SK-N-SH (cell line): ENCODE measurements around the gene TRIM28. TPM values are rescaled to one million over a fixed set of nuclear protein-coding genes. Genes with fewer than 3 reads are reported as not detected.

Experiments used
- CTCF ChIA-PET: fragments of 300-600, 350-600 bp; formaldehyde crosslinking; extraction: SDS; loops from one replicate; lab custom pipeline; 2021; lab: Yijun Ruan, JAX
- POLR2A ChIA-PET: fragments of 350-600 bp; sonication (Branson Sonifier 250); formaldehyde crosslinking; extraction: SDS; loops from one replicate; lab custom pipeline; 2020; ENCODE audit warnings: antibody characterized with exemption, inconsistent platforms; lab: Yijun Ruan, JAX
- DNase-seq: peaks from one replicate; pipeline ENCODE4 v3.0.0; 2012
- H2AFZ ChIP-seq: fragments of 200-600 bp; sonication (generic); 2 replicates; pipeline ENCODE4 v1.8.1; 2016; ENCODE audit warnings: antibody characterized with exemption, mild to moderate bottlenecking, low read depth
- H3F3A ChIP-seq: fragments of 200-600 bp; sonication (generic); replicated peaks from 2 replicates; pipeline ENCODE3; 2016; ENCODE audit warnings: antibody characterized with exemption, mild to moderate bottlenecking; ENCODE audit not compliant: insufficient read depth
- H3K27ac ChIP-seq, 2 experiments: fragments of 200-500 bp in 1 of 2; fragments of 200-600 bp in 1 of 2; sonication (Bioruptor generic) in 1 of 2; sonication (generic), shearing (Covaris generic) in 1 of 2; 2 replicates each; pipeline versions ENCODE4 v1.5.1 to v1.6.1; 2014 to 2016; ENCODE audit warnings: low read depth in 2 of 2, inconsistent platforms in 1 of 2, low read length in 1 of 2, mild to moderate bottlenecking in 1 of 2, mixed read lengths in 1 of 2
- H3K27me3 ChIP-seq: fragments of 200-600 bp; sonication (generic), shearing (Covaris generic); 2 replicates; pipeline ENCODE4 v1.6.1; 2016; ENCODE audit warnings: mixed run types; ENCODE audit not compliant: insufficient read depth
- H3K36me3 ChIP-seq, 2 experiments: fragments of 200-500 bp in 1 of 2; fragments of 200-600 bp in 1 of 2; sonication (Bioruptor generic) in 1 of 2; sonication (generic) in 1 of 2; replicated peaks in 1 of 2; 2 replicates each; pipeline versions ENCODE3 to v1.5.1; 2014 to 2016; ENCODE audit warnings: low read length in 1 of 2, mild to moderate bottlenecking in 1 of 2; ENCODE audit not compliant: insufficient read depth in 2 of 2, control insufficient read depth in 1 of 2
- H3K4me1 ChIP-seq, 2 experiments: fragments of 200-500 bp in 1 of 2; fragments of 200-600 bp in 1 of 2; sonication (Bioruptor generic) in 1 of 2; sonication (generic), shearing (Covaris generic) in 1 of 2; 2 replicates each; pipeline versions ENCODE4 v1.5.1 to v1.6.1; 2014 to 2016; ENCODE audit warnings: low read depth in 1 of 2, low read length in 1 of 2, mixed run types in 1 of 2; ENCODE audit not compliant: insufficient read depth in 2 of 2, control insufficient read depth in 1 of 2
- H3K4me2 ChIP-seq: fragments of 200-600 bp; sonication (generic), shearing (Covaris generic); 2 replicates; pipeline ENCODE4 v1.6.1; 2017; ENCODE audit warnings: mixed run types
- H3K4me3 ChIP-seq, 2 experiments: fragments of 200-500 bp in 1 of 2; fragments of 200-600 bp in 1 of 2; sonication (Bioruptor generic) in 1 of 2; sonication (generic), shearing (Covaris generic) in 1 of 2; 2 replicates each; pipeline versions ENCODE4 v1.5.1 to v1.8.1; 2014 to 2016; ENCODE audit warnings: low read depth in 2 of 2, inconsistent platforms in 1 of 2, low read length in 1 of 2, mild to moderate bottlenecking in 1 of 2, mixed read lengths in 1 of 2, moderate library complexity in 1 of 2
- H3K79me2 ChIP-seq: fragments of 200-600 bp; sonication (generic); 2 replicates; pipeline ENCODE4 v1.8.1; 2017; ENCODE audit warnings: mild to moderate bottlenecking; ENCODE audit not compliant: insufficient read depth
- H3K9ac ChIP-seq: fragments of 200-600 bp; sonication (generic); 2 replicates; pipeline ENCODE4 v1.6.1; 2017; ENCODE audit warnings: mixed run types
- H3K9me2 ChIP-seq: fragments of 200-600 bp; sonication (generic); 2 replicates; pipeline ENCODE4 v1.6.1; 2017; ENCODE audit warnings: mixed run types
- H3K9me3 ChIP-seq: fragments of 200-600 bp; sonication (generic); 2 replicates; pipeline ENCODE4 v1.6.1; 2017; ENCODE audit warnings: mixed run types, mild to moderate bottlenecking, moderate library complexity
- H4K20me1 ChIP-seq: fragments of 200-600 bp; sonication (generic); 2 replicates; pipeline ENCODE4 v1.6.1; 2017; ENCODE audit warnings: mild to moderate bottlenecking, mixed run types; ENCODE audit not compliant: insufficient read depth
- CHD2 ChIP-seq: fragments of 150-350 bp; IDR thresholded peaks from 2 replicates; pipeline ENCODE4 v1.6.1; 2018; ENCODE audit warnings: low read length; ENCODE audit not compliant: partially characterized antibody
- ELF1 ChIP-seq: IDR thresholded peaks from 2 replicates; pipeline ENCODE4 v1.4.0; 2012
- EP300 ChIP-seq, 2 experiments: IDR thresholded peaks; 2 replicates each; pipeline versions ENCODE4 v1.4.0 to v1.6.1; 2012; ENCODE audit warnings: borderline replicate concordance in 1 of 2, low read depth in 1 of 2, low read length in 1 of 2
- FOSL2 ChIP-seq: IDR thresholded peaks from 2 replicates; pipeline ENCODE4 v1.4.0; 2012; ENCODE audit warnings: low read depth, mild to moderate bottlenecking, moderate library complexity, borderline replicate concordance
- FOXM1 ChIP-seq: IDR thresholded peaks from 2 replicates; pipeline ENCODE4 v1.4.0; 2012; ENCODE audit warnings: low read depth, mild to moderate bottlenecking
- NFIC ChIP-seq: IDR thresholded peaks from 2 replicates; pipeline ENCODE4 v1.4.0; 2012; ENCODE audit warnings: borderline replicate concordance
- RCOR1 ChIP-seq: fragments of 150-350 bp; IDR thresholded peaks from 2 replicates; pipeline ENCODE4 v1.6.1; 2017; ENCODE audit warnings: antibody characterized with exemption, low read length
- REST ChIP-seq: IDR thresholded peaks from 2 replicates; pipeline ENCODE4 v1.6.1; 2012; ENCODE audit warnings: mild to moderate bottlenecking, low read depth, low read length, moderate library complexity
- RXRA ChIP-seq: IDR thresholded peaks from 2 replicates; pipeline ENCODE4 v1.4.0; 2012; ENCODE audit warnings: low read depth, mild to moderate bottlenecking, borderline replicate concordance
- TEAD4 ChIP-seq: IDR thresholded peaks from 2 replicates; pipeline ENCODE4 v1.4.0; 2012; ENCODE audit warnings: mild to moderate bottlenecking, borderline replicate concordance; ENCODE audit not compliant: insufficient read depth
- USF1 ChIP-seq: IDR thresholded peaks from 2 replicates; pipeline ENCODE4 v1.4.0; 2012; ENCODE audit warnings: low read depth, borderline replicate concordance
- WGBS: methylation state at CpG from one replicate; pipeline ENCODE4 v1.1.6; 2017; ENCODE audit warnings: low lambda C conversion rate; 5-methylcytosine and 5-hydroxymethylcytosine counted together
- polyA plus RNA-seq, 3 experiments: library from polyadenylated mRNA; depleted of rRNA; stranded (reverse); fragments of >200 nt; gene quantifications; 2 replicates each; pipeline ENCODE4 v1.2.3, GENCODE V29; 2012
- TF ChIP-seq, protein P1 (sequence below): fragments of 200-600 bp; sonication (generic); IDR thresholded peaks from 2 replicates; pipeline ENCODE4 v1.6.1; 2017; ENCODE audit warnings: antibody characterized with exemption, mild to moderate bottlenecking, moderate library complexity
- TF ChIP-seq, protein P2 (sequence below): IDR thresholded peaks from 2 replicates; pipeline ENCODE4; 2012
- TF ChIP-seq, protein P3 (sequence below): fragments of 150-350 bp; IDR thresholded peaks from 2 replicates; pipeline ENCODE4 v1.6.1; 2017; ENCODE audit warnings: antibody characterized with exemption, low read length, low read depth, borderline replicate concordance

The TRIM28 gene
- polyA plus RNA-seq, 1 of the 3 experiments (the other 2 are of a cell fraction), result 594 TPM

DNA sequence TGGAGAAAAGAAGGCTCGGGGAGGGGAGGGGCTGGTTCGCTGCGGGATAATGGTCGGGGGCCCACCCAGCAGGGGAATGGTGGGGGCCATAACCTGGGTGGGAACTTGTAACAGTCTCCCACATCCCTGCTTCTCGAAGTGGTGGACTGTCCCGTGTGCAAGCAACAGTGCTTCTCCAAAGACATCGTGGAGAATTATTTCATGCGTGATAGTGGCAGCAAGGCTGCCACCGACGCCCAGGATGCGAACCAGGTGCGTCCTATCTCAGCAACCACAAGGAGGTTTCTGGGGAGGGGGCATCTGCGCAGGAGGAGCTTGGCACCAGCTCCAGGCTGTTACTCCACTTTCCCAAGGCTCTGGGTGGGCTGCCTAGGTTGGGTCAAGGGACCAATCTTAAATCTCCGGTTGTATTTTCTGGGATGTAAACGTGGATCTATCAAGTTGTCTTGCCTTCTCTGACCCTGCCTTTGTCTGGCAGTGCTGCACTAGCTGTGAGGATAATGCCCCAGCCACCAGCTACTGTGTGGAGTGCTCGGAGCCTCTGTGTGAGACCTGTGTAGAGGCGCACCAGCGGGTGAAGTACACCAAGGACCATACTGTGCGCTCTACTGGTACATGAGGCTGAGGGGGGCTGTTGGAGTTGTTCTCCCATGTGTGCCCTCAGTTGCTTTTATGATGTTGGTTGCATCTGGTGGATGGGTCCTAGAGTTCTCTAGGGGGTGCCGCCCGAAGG lies 1.6 kb downstream of the TRIM28 start:
- H3K27ac ChIP-seq, result peak overlapping the region; percentile 57 to 97; a peak in 2 of 4 replicates
- CTCF ChIA-PET, result interaction anchor here (1.0 to 2.3 kb wide), 5 partner anchors 9 to 32 kb away, joined by 4 to 10 read pairs (median 5); partner anchors contain the start of genes CHMP2A and ZBTB45
- peaks cover 35 to 49% of the 10 kb centered on the region in 2 experiments for H3K36me3 ChIP-seq
- TF ChIP-seq USF1, result no peak
- TF ChIP-seq, protein P1, sequence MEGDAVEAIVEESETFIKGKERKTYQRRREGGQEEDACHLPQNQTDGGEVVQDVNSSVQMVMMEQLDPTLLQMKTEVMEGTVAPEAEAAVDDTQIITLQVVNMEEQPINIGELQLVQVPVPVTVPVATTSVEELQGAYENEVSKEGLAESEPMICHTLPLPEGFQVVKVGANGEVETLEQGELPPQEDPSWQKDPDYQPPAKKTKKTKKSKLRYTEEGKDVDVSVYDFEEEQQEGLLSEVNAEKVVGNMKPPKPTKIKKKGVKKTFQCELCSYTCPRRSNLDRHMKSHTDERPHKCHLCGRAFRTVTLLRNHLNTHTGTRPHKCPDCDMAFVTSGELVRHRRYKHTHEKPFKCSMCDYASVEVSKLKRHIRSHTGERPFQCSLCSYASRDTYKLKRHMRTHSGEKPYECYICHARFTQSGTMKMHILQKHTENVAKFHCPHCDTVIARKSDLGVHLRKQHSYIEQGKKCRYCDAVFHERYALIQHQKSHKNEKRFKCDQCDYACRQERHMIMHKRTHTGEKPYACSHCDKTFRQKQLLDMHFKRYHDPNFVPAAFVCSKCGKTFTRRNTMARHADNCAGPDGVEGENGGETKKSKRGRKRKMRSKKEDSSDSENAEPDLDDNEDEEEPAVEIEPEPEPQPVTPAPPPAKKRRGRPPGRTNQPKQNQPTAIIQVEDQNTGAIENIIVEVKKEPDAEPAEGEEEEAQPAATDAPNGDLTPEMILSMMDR, result no peak
- TF ChIP-seq NFIC, result no peak
- TF ChIP-seq EP300 (IDR thresholded peaks at IDR 0.05; ENCODE audit: borderline replicate concordance in 1 of 2, low read depth in 1 of 2, low read length in 1 of 2), result no peak
- TF ChIP-seq REST, result no peak
- TF ChIP-seq TEAD4, result no peak
- no peak for TF ChIP-seq FOSL2
- TF ChIP-seq RCOR1, result no peak
- TF ChIP-seq, protein P2, sequence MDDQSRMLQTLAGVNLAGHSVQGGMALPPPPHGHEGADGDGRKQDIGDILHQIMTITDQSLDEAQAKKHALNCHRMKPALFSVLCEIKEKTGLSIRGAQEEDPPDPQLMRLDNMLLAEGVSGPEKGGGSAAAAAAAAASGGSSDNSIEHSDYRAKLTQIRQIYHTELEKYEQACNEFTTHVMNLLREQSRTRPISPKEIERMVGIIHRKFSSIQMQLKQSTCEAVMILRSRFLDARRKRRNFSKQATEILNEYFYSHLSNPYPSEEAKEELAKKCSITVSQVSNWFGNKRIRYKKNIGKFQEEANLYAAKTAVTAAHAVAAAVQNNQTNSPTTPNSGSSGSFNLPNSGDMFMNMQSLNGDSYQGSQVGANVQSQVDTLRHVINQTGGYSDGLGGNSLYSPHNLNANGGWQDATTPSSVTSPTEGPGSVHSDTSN, result no peak
- TF ChIP-seq FOXM1, result no peak
- no peak for TF ChIP-seq CHD2
- TF ChIP-seq ELF1, result no peak
- TF ChIP-seq, protein P3, sequence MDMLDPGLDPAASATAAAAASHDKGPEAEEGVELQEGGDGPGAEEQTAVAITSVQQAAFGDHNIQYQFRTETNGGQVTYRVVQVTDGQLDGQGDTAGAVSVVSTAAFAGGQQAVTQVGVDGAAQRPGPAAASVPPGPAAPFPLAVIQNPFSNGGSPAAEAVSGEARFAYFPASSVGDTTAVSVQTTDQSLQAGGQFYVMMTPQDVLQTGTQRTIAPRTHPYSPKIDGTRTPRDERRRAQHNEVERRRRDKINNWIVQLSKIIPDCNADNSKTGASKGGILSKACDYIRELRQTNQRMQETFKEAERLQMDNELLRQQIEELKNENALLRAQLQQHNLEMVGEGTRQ, result no peak
- TF ChIP-seq RXRA, result no peak
- peak overlapping the region; percentile 94 to 97 for H3K4me3 ChIP-seq
- no peaks in the 10 kb centered on the region for H3K9me2 ChIP-seq
- peak overlapping the region; percentile 82 for H3K9ac ChIP-seq
- H3K4me2 ChIP-seq, result peak overlapping the region; percentile 99
- no peak for DNase-seq
- H4K20me1 ChIP-seq, result peaks cover 56% of the 10 kb centered on the region
- peaks cover 18% of the 10 kb centered on the region for H3F3A ChIP-seq
- H3K9me3 ChIP-seq, result no peaks in the 10 kb centered on the region
- no peaks in the 10 kb centered on the region for H3K27me3 ChIP-seq
- 2% methylated on average over 17 of the region's 21 CpGs for WGBS
- H3K79me2 ChIP-seq, result peaks cover 54% of the 10 kb centered on the region
- POLR2A ChIA-PET, result interaction anchor here (2.0 to 4.0 kb wide), 4 partner anchors 8 to 25 kb away, joined by 10 to 45 read pairs (median 32); partner anchors contain the start of genes CHMP2A, UBE2M and ZBTB45
- H3K4me1 ChIP-seq, result peaks cover 11 to 20% of the 10 kb centered on the region in 2 experiments; a peak in 3 of 4 replicates
- no peak overlapping the region for H2AFZ ChIP-seq
